BE2C (cell line): ENCODE data around the gene PLOD3.

Experiments
- DNase-seq: peaks from one replicate; pipeline ENCODE4 v3.0.0-alpha.2; 2020
- H3K27me3 ChIP-seq: fragments of 250-450 bp; sonication (Bioruptor Pico); 2 replicates; pipeline ENCODE4 v1.5.1; 2020; ENCODE audit warnings: mild to moderate bottlenecking
- H3K36me3 ChIP-seq: fragments of 250-450 bp; sonication (Bioruptor Pico); 2 replicates; pipeline ENCODE4 v1.5.1; 2020; ENCODE audit warnings: mild to moderate bottlenecking
- H3K4me1 ChIP-seq: fragments of 250-450 bp; sonication (Bioruptor Pico); 2 replicates; pipeline ENCODE4 v1.5.1; 2020
- H3K4me3 ChIP-seq: 2 replicates; pipeline ENCODE4 v1.5.1; 2011; ENCODE audit warnings: low read depth, low read length
- H3K9me3 ChIP-seq: fragments of 250-450 bp; sonication (Bioruptor Pico); 2 replicates; pipeline ENCODE4 v1.5.1; 2020
- TF ChIP-seq, protein P1 (sequence below): IDR thresholded peaks from 2 replicates; pipeline ENCODE4 v1.5.1; 2012; ENCODE audit warnings: mild to moderate bottlenecking, low read depth, low read length

Gene PLOD3

DNA sequence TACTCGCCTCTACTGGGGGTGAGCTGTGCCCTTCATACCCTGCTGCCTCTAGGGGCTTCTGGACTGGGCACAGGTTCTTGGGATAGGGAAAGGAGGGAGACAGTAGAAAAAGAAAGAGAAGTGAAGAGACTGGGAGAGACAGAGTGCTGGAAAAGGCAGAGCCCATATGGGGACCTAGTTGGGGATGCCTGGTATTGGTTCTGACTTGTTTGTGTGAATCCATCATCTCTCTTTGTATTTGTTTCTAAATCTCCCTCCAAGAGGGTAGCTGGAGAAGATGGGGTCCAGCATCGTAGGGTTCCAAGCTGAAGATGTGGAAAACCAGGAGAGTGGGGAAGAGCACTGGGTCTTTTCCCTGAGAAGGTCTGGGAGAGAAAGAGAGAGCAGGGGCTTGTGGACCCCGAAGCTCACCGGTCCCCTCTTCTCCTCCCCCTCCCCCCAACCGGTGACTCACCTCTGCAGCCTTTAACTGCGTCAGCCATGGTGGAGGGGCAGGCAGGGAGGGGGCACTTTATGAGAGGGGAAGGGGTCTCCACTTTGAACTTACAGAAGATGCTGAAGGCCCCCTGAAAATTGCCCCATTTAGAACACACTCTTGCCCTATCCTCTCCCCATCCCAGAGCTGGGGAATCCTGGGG lies 48.9 kb downstream of the PLOD3 start:
- no peak for DNase-seq
- H3K4me1 ChIP-seq: peaks cover 16% of the 10 kb centered on the region
- TF ChIP-seq, protein P1, sequence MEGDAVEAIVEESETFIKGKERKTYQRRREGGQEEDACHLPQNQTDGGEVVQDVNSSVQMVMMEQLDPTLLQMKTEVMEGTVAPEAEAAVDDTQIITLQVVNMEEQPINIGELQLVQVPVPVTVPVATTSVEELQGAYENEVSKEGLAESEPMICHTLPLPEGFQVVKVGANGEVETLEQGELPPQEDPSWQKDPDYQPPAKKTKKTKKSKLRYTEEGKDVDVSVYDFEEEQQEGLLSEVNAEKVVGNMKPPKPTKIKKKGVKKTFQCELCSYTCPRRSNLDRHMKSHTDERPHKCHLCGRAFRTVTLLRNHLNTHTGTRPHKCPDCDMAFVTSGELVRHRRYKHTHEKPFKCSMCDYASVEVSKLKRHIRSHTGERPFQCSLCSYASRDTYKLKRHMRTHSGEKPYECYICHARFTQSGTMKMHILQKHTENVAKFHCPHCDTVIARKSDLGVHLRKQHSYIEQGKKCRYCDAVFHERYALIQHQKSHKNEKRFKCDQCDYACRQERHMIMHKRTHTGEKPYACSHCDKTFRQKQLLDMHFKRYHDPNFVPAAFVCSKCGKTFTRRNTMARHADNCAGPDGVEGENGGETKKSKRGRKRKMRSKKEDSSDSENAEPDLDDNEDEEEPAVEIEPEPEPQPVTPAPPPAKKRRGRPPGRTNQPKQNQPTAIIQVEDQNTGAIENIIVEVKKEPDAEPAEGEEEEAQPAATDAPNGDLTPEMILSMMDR: no peak
- peak overlapping the region; percentile 97 for H3K4me3 ChIP-seq
- no peaks in the 10 kb centered on the region for H3K9me3 ChIP-seq
- H3K36me3 ChIP-seq: peaks cover 8% of the 10 kb centered on the region; the same call in 1 of the 2 replicates
- H3K27me3 ChIP-seq: peaks cover 39% of the 10 kb centered on the region

DNA sequence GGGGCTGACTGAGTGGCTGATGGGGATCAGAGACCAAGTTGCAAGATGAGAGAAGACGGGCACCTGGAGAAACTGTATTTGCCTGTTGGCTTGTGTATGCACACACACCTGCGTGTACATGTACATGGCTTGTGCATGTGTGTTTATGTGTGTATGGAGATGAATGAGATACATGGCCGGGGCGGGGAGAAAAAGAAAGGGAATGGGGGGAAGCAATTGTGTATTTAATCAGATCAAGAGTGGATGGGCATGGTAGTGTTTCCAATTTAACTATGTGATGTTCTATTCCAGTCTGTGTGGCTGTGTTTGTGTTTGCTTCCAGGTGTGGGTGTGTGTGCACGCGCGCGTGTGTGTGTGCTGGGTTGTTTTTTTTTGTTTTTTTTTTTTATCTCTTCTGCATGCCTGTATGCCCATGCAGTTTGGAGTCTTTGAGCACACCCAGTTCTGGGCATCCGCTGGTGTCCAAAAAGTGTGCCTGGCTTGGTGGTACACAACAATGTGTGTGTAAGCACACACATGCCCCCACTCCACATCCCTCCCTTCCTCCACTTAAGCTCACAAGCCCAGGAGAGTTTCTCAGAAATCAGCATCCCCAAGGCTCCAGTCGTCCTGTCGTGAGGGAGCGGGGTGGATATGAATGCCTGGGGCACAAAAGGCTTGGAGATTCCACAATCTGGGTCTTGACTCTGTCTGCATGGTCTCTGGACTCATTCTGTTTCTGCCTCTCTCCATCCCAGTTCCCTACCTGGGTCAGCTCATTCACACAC lies 49.6 kb downstream of the PLOD3 start:
- no peak for DNase-seq
- Histone ChIP-seq H3K4me3 (peak overlapping the region; percentile 97), H3K36me3 (peaks cover 8% of the 10 kb centered on the region; the same call in 1 of the 2 replicates), H3K27me3 (peaks cover 33% of the 10 kb centered on the region), H3K9me3 (no peaks in the 10 kb centered on the region), H3K4me1 (peaks cover 16% of the 10 kb centered on the region)
- TF ChIP-seq, protein P1: no peak

DNA sequence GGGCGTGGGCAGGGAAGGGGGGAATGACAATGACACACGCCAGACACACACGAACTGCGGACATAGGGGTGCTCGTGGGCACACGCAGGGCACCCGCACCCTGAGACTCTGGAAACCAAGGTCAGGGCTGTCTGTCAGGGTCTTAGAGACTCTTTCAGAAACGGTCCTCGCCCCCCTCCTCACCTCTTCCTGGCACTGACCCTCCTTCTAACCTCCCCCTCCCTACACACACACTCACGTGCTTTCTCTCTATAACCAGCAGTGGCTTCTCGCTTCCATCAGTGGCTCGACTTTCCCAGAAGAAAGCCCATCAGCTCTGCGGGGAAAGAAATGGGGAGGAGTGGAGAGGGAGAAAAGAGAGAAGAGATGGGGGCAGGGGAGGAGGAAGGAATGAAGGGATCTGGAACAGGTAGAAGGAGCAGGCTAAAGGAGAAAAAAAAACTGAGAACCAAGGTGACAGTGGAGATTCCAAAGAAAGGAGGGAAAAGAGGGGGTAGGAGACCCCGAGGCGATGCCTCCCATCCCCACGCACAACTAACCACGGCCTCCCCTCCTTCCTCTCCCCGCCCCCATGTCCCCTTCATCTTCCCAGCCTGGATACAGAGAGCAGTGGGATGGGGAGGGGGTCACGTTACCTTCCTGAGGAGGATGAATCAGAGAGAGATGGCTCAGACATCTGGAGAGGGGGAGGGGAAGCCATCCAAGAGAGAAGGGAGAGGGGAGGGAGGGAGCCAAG lies 50.3 kb downstream of the PLOD3 start:
- Histone ChIP-seq H3K4me3 (peak overlapping the region; percentile 97), H3K36me3 (peaks cover 8% of the 10 kb centered on the region; the same call in 1 of the 2 replicates), H3K9me3 (no peaks in the 10 kb centered on the region), H3K4me1 (peaks cover 16% of the 10 kb centered on the region), H3K27me3 (peaks cover 25% of the 10 kb centered on the region)
- peak; percentile 74 for DNase-seq
- TF ChIP-seq, protein P1: no peak

GRCh38 chr7:101166648-101166908 lies 50.8 kb downstream of the PLOD3 start:
- DNase-seq: no peak
- Histone ChIP-seq H3K4me1 (peaks cover 16% of the 10 kb centered on the region), H3K4me3 (peak overlapping the region; percentile 97), H3K9me3 (no peaks in the 10 kb centered on the region), H3K27me3 (peaks cover 20% of the 10 kb centered on the region), H3K36me3 (peaks cover 8% of the 10 kb centered on the region; the same call in 1 of the 2 replicates)
- TF ChIP-seq, protein P1: no peak

DNA sequence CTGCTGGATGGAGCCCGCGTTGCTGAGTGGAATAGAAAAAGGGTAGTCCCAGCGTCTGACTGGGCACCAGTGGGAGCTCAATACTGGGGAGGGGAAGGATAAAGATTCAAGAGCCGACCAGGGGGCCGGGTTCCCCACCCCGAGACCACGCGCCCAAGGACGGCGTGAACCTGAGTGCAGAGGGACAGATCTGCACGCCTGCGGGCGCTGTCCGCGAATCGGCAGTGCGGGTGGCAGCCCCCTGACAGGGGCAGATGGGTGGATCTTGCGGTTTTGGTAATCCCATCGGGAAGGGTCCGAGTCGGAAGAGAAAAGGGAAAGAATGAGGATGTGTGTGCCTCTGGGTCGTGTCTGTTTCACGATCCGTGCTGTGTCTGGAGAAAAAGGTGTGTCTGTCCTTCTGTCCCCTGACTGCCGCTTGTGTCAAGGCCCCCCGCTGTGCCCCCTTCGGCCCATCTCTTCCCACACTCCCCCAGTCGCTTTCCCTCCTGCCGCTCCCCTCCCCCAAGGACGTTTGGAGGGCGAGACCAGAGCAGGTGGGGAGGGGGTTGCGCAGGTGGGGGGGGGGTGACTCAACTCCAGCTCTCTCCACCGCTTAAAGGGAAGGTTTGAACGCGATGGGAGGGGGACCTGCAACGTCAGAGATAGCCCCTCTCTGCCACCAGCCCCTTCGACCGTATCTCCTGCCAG lies 51.3 kb downstream of the PLOD3 start:
- Histone ChIP-seq H3K27me3 (peaks cover 15% of the 10 kb centered on the region), H3K36me3 (peaks cover 8% of the 10 kb centered on the region; the same call in 1 of the 2 replicates), H3K4me3 (peak overlapping the region; percentile 97), H3K9me3 (no peaks in the 10 kb centered on the region), H3K4me1 (peaks cover 16% of the 10 kb centered on the region)
- TF ChIP-seq, protein P1: no peak
- no peak for DNase-seq
